ENCODE measurements around the gene GJD3. TPM values are rescaled to one million over a fixed set of nuclear protein-coding genes. Genes with fewer than 3 reads are reported as not detected.
"Not testable (repeated sequence)": the region's sequence is repeated elsewhere in the genome, so short reads cannot be mapped to it uniquely, and the experiment has no call there.

GJD3 gene
- polyA plus RNA-seq, 1 donor from 2014 or later = not detected

- peaks cover 2% of the 10 kb centered on the region for H3K27me3 Mint-ChIP-seq
- H3K27ac Mint-ChIP-seq = no peak overlapping the region
- no peaks in the 10 kb centered on the region for H3K9me3 Mint-ChIP-seq
- no peak overlapping the region for H3K4me3 Mint-ChIP-seq
- H3K36me3 Mint-ChIP-seq = peaks cover 5% of the 10 kb centered on the region
- H3K4me1 Mint-ChIP-seq = peaks cover 0 to 6% (median 3%) of the 10 kb centered on the region in 3 donors
These were observed 10.4 kb upstream of the GJD3 start for GRCh38 chr17:40374821-40375498.

DNA sequence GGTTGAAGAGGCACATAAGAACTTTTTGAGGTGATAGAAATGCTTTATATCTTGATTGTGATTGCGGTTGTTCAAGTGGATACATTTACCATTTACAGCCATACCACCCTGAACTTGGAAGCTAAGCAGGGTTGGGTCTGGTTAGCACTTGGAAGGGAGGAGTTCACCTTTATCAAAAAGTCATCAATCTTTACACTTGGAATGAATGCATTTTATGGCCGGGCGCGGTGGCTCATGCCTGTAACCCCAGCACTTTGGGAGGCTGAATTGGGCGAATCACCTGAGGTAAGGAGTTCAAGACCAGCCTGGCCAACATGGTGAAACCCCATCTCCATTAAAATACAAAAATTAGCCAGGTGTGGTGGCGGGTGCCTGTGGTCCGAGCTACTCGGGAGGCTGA lies 9.5 kb upstream of the GJD3 start:
- Mint-ChIP-seq H3K27me3 (peaks cover 2% of the 10 kb centered on the region), H3K27ac (no peak overlapping the region), H3K4me3 (no peak overlapping the region), H3K4me1 (peaks cover 0 to 6% (median 4%) of the 10 kb centered on the region in 3 donors), H3K9me3 (no peaks in the 10 kb centered on the region), H3K36me3 (peaks cover 4% of the 10 kb centered on the region)

DNA sequence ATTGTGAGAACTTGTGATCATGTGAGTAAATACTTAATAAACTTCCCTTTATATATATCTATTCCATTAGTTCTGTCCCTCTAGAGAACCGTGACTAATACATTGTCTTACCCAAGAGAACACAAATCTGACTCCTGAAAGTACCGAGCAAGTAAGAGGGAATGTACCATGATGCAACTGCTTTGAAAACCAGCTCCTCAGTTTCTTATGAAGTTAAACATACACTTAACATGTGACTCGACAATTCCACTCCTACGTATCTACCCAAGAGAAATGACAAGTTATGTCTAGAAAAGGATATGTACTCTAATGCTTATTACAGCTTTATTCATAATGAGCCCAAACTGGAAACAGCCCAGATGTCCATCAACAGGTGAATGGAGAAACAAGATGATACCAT lies 8.8 kb upstream of the GJD3 start:
- H3K27me3 Mint-ChIP-seq = peaks cover 2% of the 10 kb centered on the region
- peak overlapping the region in 1 of 3 donors; percentile 6 for H3K27ac Mint-ChIP-seq
- no peak overlapping the region for H3K4me3 Mint-ChIP-seq
- H3K9me3 Mint-ChIP-seq = no peaks in the 10 kb centered on the region
- H3K36me3 Mint-ChIP-seq = peaks cover 4% of the 10 kb centered on the region
- H3K4me1 Mint-ChIP-seq = peaks cover 0 to 6% (median 4%) of the 10 kb centered on the region in 3 donors

- not testable (repeated sequence) for H3K27me3 Mint-ChIP-seq, H3K4me1 Mint-ChIP-seq, H3K27ac Mint-ChIP-seq, H3K4me3 Mint-ChIP-seq, H3K9me3 Mint-ChIP-seq, H3K36me3 Mint-ChIP-seq
These were observed 8.1 kb upstream of the GJD3 start for GRCh38 chr17:40372644-40373043.

DNA sequence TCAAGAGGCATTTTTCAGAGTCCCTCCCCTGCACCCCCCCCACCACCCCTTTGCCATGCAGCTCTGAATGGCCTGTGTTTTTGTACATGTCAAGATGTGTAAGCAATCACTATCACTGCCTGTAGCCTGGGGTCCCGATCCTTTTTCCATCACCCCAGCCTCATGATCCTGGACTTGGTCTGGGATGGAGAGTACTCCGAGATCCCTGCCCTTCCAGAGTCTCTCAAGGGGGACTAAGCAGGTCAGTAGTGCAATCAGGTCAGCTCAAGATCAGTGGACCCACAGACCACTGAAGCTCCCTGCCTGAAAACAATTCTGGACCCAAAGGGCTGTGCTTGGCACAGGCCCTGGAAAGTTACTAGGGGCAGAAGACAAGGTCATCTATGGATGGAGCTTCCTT lies 7.5 kb upstream of the GJD3 start:
- H3K4me3 Mint-ChIP-seq = no peak overlapping the region
- H3K27ac Mint-ChIP-seq = no peak overlapping the region
- no peaks in the 10 kb centered on the region for H3K9me3 Mint-ChIP-seq
- peaks cover 0 to 6% (median 4%) of the 10 kb centered on the region in 3 donors for H3K4me1 Mint-ChIP-seq
- H3K27me3 Mint-ChIP-seq = peaks cover 4% of the 10 kb centered on the region
- H3K36me3 Mint-ChIP-seq = peaks cover 4% of the 10 kb centered on the region

DNA sequence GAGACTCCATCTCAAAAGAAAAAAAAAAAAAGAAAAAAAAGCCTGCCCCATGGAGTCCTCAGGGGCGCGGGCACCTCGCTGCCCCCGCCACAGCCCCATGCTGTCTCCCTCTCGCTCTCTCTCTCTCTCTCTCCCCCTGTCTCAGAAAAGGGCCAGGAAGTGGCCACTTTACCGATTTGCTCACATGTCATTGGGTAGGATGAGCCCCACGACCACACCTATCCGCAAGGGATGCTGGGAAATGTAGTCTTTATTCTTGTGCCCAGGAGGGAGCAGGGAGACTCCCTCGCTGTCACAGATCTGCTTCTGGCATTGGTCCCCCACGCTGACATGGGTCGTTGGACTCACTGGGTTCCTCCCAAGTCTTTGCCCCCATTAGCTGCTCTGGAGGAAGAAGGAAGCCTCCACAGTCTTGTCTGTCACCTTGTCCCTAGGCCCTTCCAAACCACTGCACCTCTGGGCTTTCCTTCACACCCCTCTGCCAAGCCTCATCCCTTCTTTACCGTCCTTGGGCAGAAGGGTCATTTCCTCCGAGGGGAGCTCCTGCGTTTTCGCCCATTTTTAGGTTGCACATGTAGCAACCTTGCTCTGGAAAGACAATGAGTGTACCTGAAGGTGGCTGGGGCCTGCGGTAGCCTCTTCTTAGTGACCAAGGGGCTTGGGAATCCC lies 6.9 kb upstream of the GJD3 start:
- H3K27ac Mint-ChIP-seq = no peak overlapping the region
- H3K4me1 Mint-ChIP-seq = peaks cover 0 to 2% (median 1%) of the 10 kb centered on the region in 3 donors
- H3K36me3 Mint-ChIP-seq = no peaks in the 10 kb centered on the region
- peaks cover 4% of the 10 kb centered on the region for H3K27me3 Mint-ChIP-seq
- H3K4me3 Mint-ChIP-seq = peak overlapping the region in 2 of 4 donors; percentile 57 to 74
- no peaks in the 10 kb centered on the region for H3K9me3 Mint-ChIP-seq

DNA sequence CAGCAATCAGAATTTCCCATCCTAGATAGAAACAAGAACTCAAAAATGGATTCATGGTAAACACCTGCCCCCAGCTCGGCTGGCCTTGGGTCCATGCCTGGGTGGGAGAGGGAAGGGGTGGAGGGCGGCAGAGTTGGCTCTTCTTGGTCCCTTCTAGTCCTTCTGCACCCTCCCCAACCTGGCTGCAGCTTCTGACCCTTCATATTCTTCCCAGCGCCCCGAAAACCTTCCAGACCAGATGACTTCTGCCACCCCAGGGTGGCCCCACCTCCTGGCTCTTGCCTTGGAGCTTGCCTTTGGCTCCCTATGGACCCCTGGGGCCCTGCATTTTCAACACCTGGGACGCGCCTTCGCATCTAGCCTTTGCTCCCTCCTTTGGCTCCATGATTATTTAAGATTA lies 5.4 kb upstream of the GJD3 start:
- peak overlapping the region in 1 of 4 donors; percentile 69 for H3K4me3 Mint-ChIP-seq
- H3K27me3 Mint-ChIP-seq = peaks cover 4% of the 10 kb centered on the region
- no peaks in the 10 kb centered on the region for H3K36me3 Mint-ChIP-seq
- no peak overlapping the region for H3K27ac Mint-ChIP-seq
- H3K9me3 Mint-ChIP-seq = no peaks in the 10 kb centered on the region
- H3K4me1 Mint-ChIP-seq = peaks cover 0 to 2% (median 1%) of the 10 kb centered on the region in 3 donors

- H3K27me3 Mint-ChIP-seq, H3K36me3 Mint-ChIP-seq, H3K4me3 Mint-ChIP-seq, H3K4me1 Mint-ChIP-seq, H3K27ac Mint-ChIP-seq, H3K9me3 Mint-ChIP-seq: not testable (repeated sequence)
These were observed 3.2 kb upstream of the GJD3 start for GRCh38 chr17:40367728-40368127.

- peaks cover 0 to 3% (median 3%) of the 10 kb centered on the region in 3 donors for H3K4me1 Mint-ChIP-seq
- no peak overlapping the region for H3K27ac Mint-ChIP-seq
- H3K4me3 Mint-ChIP-seq = no peak overlapping the region
- H3K27me3 Mint-ChIP-seq = peaks cover 11% of the 10 kb centered on the region
- H3K9me3 Mint-ChIP-seq = no peaks in the 10 kb centered on the region
- no peaks in the 10 kb centered on the region for H3K36me3 Mint-ChIP-seq
These were observed 2.5 kb upstream of the GJD3 start for GRCh38 chr17:40366861-40367518.

DNA sequence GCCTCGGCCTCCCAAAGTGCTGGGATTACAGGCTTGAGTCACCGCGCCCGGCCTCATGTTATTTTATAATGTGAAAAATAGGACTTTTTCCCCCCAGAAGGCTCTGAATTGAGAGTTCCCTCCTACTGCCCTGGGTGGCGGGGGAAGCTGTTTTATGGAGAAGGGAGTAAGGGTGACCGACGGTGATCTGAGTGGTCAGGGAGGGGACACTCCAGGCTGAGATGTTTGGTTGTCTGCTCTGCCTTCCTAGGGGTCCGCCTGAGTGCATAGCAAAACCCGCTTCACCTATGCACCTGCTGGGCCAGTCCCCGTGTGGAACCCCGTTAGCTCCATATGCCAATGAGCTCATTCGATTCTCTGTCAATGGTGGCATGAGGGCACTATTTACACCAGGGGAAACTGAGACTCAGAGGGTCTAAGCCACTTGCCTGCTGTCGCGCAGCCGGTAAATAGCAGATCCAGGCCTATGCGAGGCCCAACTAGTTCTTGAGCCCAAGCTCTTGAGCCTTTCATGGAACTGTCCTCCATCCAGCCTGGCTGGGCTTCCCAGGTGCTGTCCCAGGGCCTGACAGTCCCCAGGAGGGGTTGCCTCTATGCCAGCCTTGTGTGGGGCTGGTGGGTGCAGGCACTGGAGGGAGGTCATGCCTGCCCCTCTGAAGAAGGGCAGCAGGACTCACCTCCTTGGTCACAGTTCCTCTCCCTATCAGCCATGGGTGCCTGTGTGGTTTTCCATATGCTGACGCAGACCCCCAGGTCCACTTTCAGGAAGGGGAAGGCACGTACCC lies 1.7 kb upstream of the GJD3 start:
- no peak overlapping the region for H3K27ac Mint-ChIP-seq
- H3K27me3 Mint-ChIP-seq = peaks cover 10% of the 10 kb centered on the region
- H3K4me3 Mint-ChIP-seq = peak overlapping the region in 1 of 4 donors; percentile 35
- H3K4me1 Mint-ChIP-seq = peaks cover 0 to 6% (median 3%) of the 10 kb centered on the region in 3 donors
- no peaks in the 10 kb centered on the region for H3K9me3 Mint-ChIP-seq
- no peaks in the 10 kb centered on the region for H3K36me3 Mint-ChIP-seq

- Mint-ChIP-seq H3K27me3 (peaks cover 16% of the 10 kb centered on the region), H3K36me3 (no peaks in the 10 kb centered on the region), H3K9me3 (no peaks in the 10 kb centered on the region), H3K4me3 (peak overlapping the region in 2 of 4 donors; percentile 45 to 66), H3K27ac (no peak overlapping the region), H3K4me1 (peaks cover 0 to 8% (median 1%) of the 10 kb centered on the region in 3 donors)
These were observed 369 bp upstream of the GJD3 start for GRCh38 chr17:40364906-40365305.

DNA sequence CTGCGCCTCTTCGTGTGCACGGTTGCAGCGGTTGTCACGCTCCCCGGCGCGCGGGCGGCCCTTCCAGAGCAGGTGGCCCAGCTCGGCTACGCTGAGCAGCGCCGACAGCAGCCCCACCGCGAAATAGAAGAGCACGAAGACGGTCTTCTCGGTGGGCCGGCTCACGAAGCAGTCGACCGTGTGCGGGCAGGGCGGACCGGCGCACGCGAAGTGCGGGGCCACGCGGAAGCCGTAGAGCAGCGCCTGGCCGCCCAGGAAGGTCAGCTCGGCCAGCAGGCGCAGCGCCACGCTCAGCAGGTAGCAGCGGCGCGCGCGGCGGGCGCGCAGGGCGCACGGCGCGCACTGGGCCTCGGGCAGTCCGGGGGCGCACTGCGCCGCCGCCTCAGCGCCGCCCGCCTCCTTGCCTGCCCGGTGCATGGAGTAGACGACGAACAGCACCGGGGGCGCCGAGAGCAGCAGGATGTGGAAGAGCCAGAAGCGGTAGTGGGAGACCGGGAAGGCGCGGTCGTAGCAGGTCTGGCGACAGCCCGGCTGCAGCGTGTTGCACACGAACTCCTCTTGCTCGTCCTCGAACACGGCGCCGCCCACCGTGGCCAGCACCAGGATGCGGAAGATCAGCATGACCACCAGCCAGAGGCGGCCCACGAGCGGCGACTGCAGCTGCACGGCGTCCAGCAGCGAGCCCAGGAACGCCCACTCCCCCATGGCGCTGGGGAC lies 1.3 kb downstream of the GJD3 start:
- Mint-ChIP-seq H3K36me3 (no peaks in the 10 kb centered on the region), H3K27ac (peak overlapping the region in 1 of 3 donors; percentile 67), H3K27me3 (peaks cover 16% of the 10 kb centered on the region), H3K9me3 (no peaks in the 10 kb centered on the region), H3K4me1 (peaks cover 4 to 11% (median 5%) of the 10 kb centered on the region in 3 donors), H3K4me3 (peak overlapping the region; percentile 36 to 85 (median 80))

GRCh38 chr17:40362696-40363110 lies 1.8 kb downstream of the GJD3 start:
- H3K27ac Mint-ChIP-seq = peak overlapping the region in 2 of 3 donors; percentile 8 to 50
- H3K27me3 Mint-ChIP-seq = peaks cover 15% of the 10 kb centered on the region
- no peaks in the 10 kb centered on the region for H3K36me3 Mint-ChIP-seq
- H3K4me3 Mint-ChIP-seq = peak overlapping the region; percentile 15 to 78 (median 51)
- H3K9me3 Mint-ChIP-seq = no peaks in the 10 kb centered on the region
- peaks cover 4 to 11% (median 6%) of the 10 kb centered on the region in 3 donors for H3K4me1 Mint-ChIP-seq
